SK-N-SH (cell line): ENCODE results near the gene ANKRD1.

Experiments
- CTCF ChIP-seq: fragments of 200-600 bp; sonication (generic); IDR thresholded peaks from 2 replicates; pipeline ENCODE4 v1.6.1; 2017; ENCODE audit warnings: antibody characterized with exemption, mild to moderate bottlenecking, moderate library complexity
- EZH2phosphoT487 ChIP-seq: fragments of 200-600 bp; sonication (generic); IDR thresholded peaks from 2 replicates; pipeline ENCODE4 v1.6.1; 2017; ENCODE audit warnings: low read depth, mixed run types, mild to moderate bottlenecking, antibody characterized with exemption, moderate library complexity, borderline replicate concordance
- FOXM1 ChIP-seq: IDR thresholded peaks from 2 replicates; pipeline ENCODE4 v1.4.0; 2012; ENCODE audit warnings: low read depth, mild to moderate bottlenecking
- POLR2AphosphoS5 ChIP-seq: IDR thresholded peaks from 2 replicates; pipeline ENCODE4 v1.6.1; 2012; ENCODE audit warnings: low read depth, low read length
- RCOR1 ChIP-seq: fragments of 150-350 bp; IDR thresholded peaks from 2 replicates; pipeline ENCODE4 v1.6.1; 2017; ENCODE audit warnings: antibody characterized with exemption, low read length
- REST ChIP-seq: IDR thresholded peaks from 2 replicates; pipeline ENCODE4 v1.6.1; 2012; ENCODE audit warnings: mild to moderate bottlenecking, low read depth, low read length, moderate library complexity
- SIN3A ChIP-seq: IDR thresholded peaks from 2 replicates; pipeline ENCODE4 v1.6.1; 2012; ENCODE audit warnings: low read depth, mild to moderate bottlenecking, low read length, moderate library complexity, borderline replicate concordance
- YY1 ChIP-seq: IDR thresholded peaks from 2 replicates; pipeline ENCODE4 v1.4.0; 2012; ENCODE audit warnings: low read depth, mild to moderate bottlenecking

GRCh38 chr10:90879062-90879461 lies 41.8 kb downstream of the ANKRD1 start:
- TF ChIP-seq YY1, result no peak
- TF ChIP-seq EZH2phosphoT487, result no peak
- TF ChIP-seq CTCF, result no peak
- no peak for TF ChIP-seq REST
- TF ChIP-seq FOXM1, result no peak
- TF ChIP-seq RCOR1, result no peak
- TF ChIP-seq POLR2AphosphoS5, result no peak
- TF ChIP-seq SIN3A, result no peak
